ENCODE data around the gene PAH. TPM values are rescaled to one million over a fixed set of nuclear protein-coding genes. Genes with fewer than 3 reads are reported as not detected.

Gene PAH
- total and polyA plus RNA-seq, 12 donors: 1.7 to 92.5 (median 8.6) TPM

GRCh38 chr12:102964872-102965271, 47.8 kb upstream of the PAH start:
- no peaks in the 10 kb centered on the region for H3K4me1 ChIP-seq (replicated peaks in 1 of 2)
- no peak overlapping the region for H3K4me3 ChIP-seq
- no peaks in the 10 kb centered on the region for H3K36me3 ChIP-seq (replicated peaks in 1 of 2)
- H3K27me3 ChIP-seq: peaks cover 49% of the 10 kb centered on the region
- H3K9me3 ChIP-seq (replicated peaks in 1 of 3): no peaks in the 10 kb centered on the region
- TF ChIP-seq CTCF (IDR thresholded peaks at IDR 0.05): no peak
- TF ChIP-seq POLR2A (IDR thresholded peaks at IDR 0.05): no peak
- intact Hi-C loops (cut with DNase I): no loop called here
- DNase-seq: peak in 1 of 7 donors; percentile 63
- H3K27ac ChIP-seq: no peak overlapping the region
- WGBS, 4 donors: 1 to 3% (median 2%) methylated on average over 21 of the region's 21 CpGs

GRCh38 chr12:102963796-102964195, 46.8 kb upstream of the PAH start:
- Histone ChIP-seq H3K4me3 (no peak overlapping the region), H3K4me1 (replicated peaks in 1 of 2) (no peaks in the 10 kb centered on the region), H3K27me3 (peaks cover 60% of the 10 kb centered on the region), H3K9me3 (replicated peaks in 1 of 3) (no peaks in the 10 kb centered on the region), H3K36me3 (replicated peaks in 1 of 2) (no peaks in the 10 kb centered on the region), H3K27ac (no peak overlapping the region)
- intact Hi-C loops (cut with DNase I): no loop called here
- 34 to 54% (median 48%) methylated on average over 4 of the region's 4 CpGs for WGBS, 4 donors
- TF ChIP-seq CTCF (IDR thresholded peaks at IDR 0.05) (no peak), POLR2A (IDR thresholded peaks at IDR 0.05) (no peak)
- no peak for DNase-seq

GRCh38 chr12:102962986-102963385, 45.9 kb upstream of the PAH start:
- Histone ChIP-seq H3K27me3 (peaks cover 68% of the 10 kb centered on the region), H3K9me3 (replicated peaks in 1 of 3) (no peaks in the 10 kb centered on the region), H3K4me1 (replicated peaks in 1 of 2) (peaks cover 0 to 4% of the 10 kb centered on the region in 2 donors), H3K4me3 (no peak overlapping the region), H3K27ac (no peak overlapping the region), H3K36me3 (replicated peaks in 1 of 2) (no peaks in the 10 kb centered on the region)
- WGBS, 4 donors: 6 to 19% (median 10%) methylated on average over 3 of the region's 3 CpGs
- no peak for TF ChIP-seq CTCF (IDR thresholded peaks at IDR 0.05)
- intact Hi-C loops (cut with DNase I): no loop called here
- no peak for DNase-seq

GRCh38 chr12:102962532-102962931, 45.5 kb upstream of the PAH start:
- intact Hi-C loops (cut with DNase I): no loop called here
- H3K27ac ChIP-seq: no peak overlapping the region
- H3K9me3 ChIP-seq (replicated peaks in 1 of 3): no peaks in the 10 kb centered on the region
- peaks cover 0 to 4% of the 10 kb centered on the region in 2 donors for H3K4me1 ChIP-seq (replicated peaks in 1 of 2)
- H3K27me3 ChIP-seq: peaks cover 73% of the 10 kb centered on the region
- no peaks in the 10 kb centered on the region for H3K36me3 ChIP-seq (replicated peaks in 1 of 2)
- no peak for DNase-seq
- 3 to 10% (median 6%) methylated on average over 11 of the region's 11 CpGs for WGBS, 4 donors
- no peak overlapping the region for H3K4me3 ChIP-seq
- TF ChIP-seq CTCF (IDR thresholded peaks at IDR 0.05) (no peak), POLR2A (IDR thresholded peaks at IDR 0.05) (no peak)

All from adrenal gland (tissue), 12 donors.